MM.1S (cell line): ENCODE measurements around the gene CARMIL1.

Source experiments
- DNase-seq: peaks from one replicate; pipeline ENCODE4 v3.0.0-alpha.2; 2015
- H2AFZ ChIP-seq: fragments of 300-600 bp; sonication (generic); 2 replicates; pipeline ENCODE4 v1.6.0; 2016; ENCODE audit warnings: antibody characterized with exemption, low read length
- H3F3A ChIP-seq: fragments of 300-600 bp; sonication (generic); 2 replicates; pipeline ENCODE4 v1.6.1; 2016; ENCODE audit warnings: mild to moderate bottlenecking, antibody characterized with exemption, low read length, moderate library complexity, mixed read lengths; ENCODE audit not compliant: insufficient read depth
- H3K27ac ChIP-seq: fragments of 300-600 bp; sonication (generic); 2 replicates; pipeline ENCODE4 v1.5.1; 2016; ENCODE audit warnings: mild to moderate bottlenecking, low read length
- H3K27me3 ChIP-seq: fragments of 300-600 bp; sonication (generic); replicated peaks from 2 replicates; pipeline ENCODE4 v1.6.0; 2016; ENCODE audit warnings: low read length; ENCODE audit not compliant: insufficient read depth
- H3K36me3 ChIP-seq: fragments of 300-600 bp; sonication (generic); replicated peaks from 2 replicates; pipeline ENCODE4 v1.6.1; 2016; ENCODE audit warnings: mild to moderate bottlenecking, low read length, mixed read lengths; ENCODE audit not compliant: insufficient read depth
- H3K4me1 ChIP-seq: fragments of 300-600 bp; sonication (generic); 2 replicates; pipeline ENCODE4 v1.6.1; 2016; ENCODE audit warnings: low read length, mixed read lengths
- H3K4me2 ChIP-seq: fragments of 300-600 bp; sonication (generic); 2 replicates; pipeline ENCODE4 v1.6.0; 2016; ENCODE audit warnings: low read depth, low read length
- H3K4me3 ChIP-seq: fragments of 300-600 bp; sonication (generic); 2 replicates; pipeline ENCODE4 v1.5.1; 2016; ENCODE audit warnings: low read length, mixed read lengths
- H3K79me2 ChIP-seq: fragments of 300-600 bp; sonication (generic); 2 replicates; pipeline ENCODE4 v1.6.1; 2016; ENCODE audit warnings: mixed run types, low read length, mixed read lengths
- H3K9ac ChIP-seq: fragments of 300-600 bp; sonication (generic); 2 replicates; pipeline ENCODE4 v1.6.1; 2016; ENCODE audit warnings: low read length, mixed read lengths
- H3K9me2 ChIP-seq: fragments of 300-600 bp; sonication (generic); replicated peaks from 2 replicates; pipeline ENCODE4 v1.6.1; 2016; ENCODE audit warnings: mild to moderate bottlenecking, low read length, mixed read lengths; ENCODE audit not compliant: insufficient read depth
- H3K9me3 ChIP-seq: fragments of 300-600 bp; sonication (generic); replicated peaks from 2 replicates; pipeline ENCODE4 v1.6.1; 2016; ENCODE audit warnings: mild to moderate bottlenecking, low read length, mixed read lengths; ENCODE audit not compliant: insufficient read depth
- H4K20me1 ChIP-seq: fragments of 300-600 bp; sonication (generic); 2 replicates; pipeline ENCODE4 v1.6.1; 2016; ENCODE audit warnings: mild to moderate bottlenecking, low read length, moderate library complexity, mixed read lengths; ENCODE audit not compliant: insufficient read depth
- CTCF ChIP-seq: fragments of 300-600 bp; sonication (generic); IDR thresholded peaks from 2 replicates; pipeline ENCODE4 v1.5.1; 2016; ENCODE audit warnings: antibody characterized with exemption, low read length, mixed read lengths
- EZH2 ChIP-seq: fragments of 300-600 bp; sonication (generic); optimal IDR thresholded peaks from 2 replicates; pipeline ENCODE3; 2017; ENCODE audit warnings: low read depth, mild to moderate bottlenecking, antibody characterized with exemption, low read length, mixed read lengths
- EZH2phosphoT487 ChIP-seq: fragments of 300-600 bp; sonication (generic); IDR thresholded peaks from 2 replicates; pipeline ENCODE4 v1.6.1; 2018; ENCODE audit warnings: antibody characterized with exemption, low read length

The CARMIL1 gene

GRCh38 chr6:25641940-25642666 is 362.9 kb downstream of the CARMIL1 start:
- H3K27ac ChIP-seq = no peak overlapping the region

GRCh38 chr6:25642667-25643328 is 363.6 kb downstream of the CARMIL1 start:
- H2AFZ ChIP-seq = no peak overlapping the region
- H3K27me3 ChIP-seq = no peaks in the 10 kb centered on the region
- H3K27ac ChIP-seq = no peak overlapping the region
- no peaks in the 10 kb centered on the region for H3K9me2 ChIP-seq
- H3K79me2 ChIP-seq = no peaks in the 10 kb centered on the region
- H3K9me3 ChIP-seq = no peaks in the 10 kb centered on the region
- H3K9ac ChIP-seq = no peak overlapping the region
- no peak overlapping the region for H3K4me3 ChIP-seq
- no peaks in the 10 kb centered on the region for H3K36me3 ChIP-seq
- H3K4me1 ChIP-seq = no peaks in the 10 kb centered on the region
- no peaks in the 10 kb centered on the region for H3F3A ChIP-seq
- no peak overlapping the region for H3K4me2 ChIP-seq
- no peak for DNase-seq
- TF ChIP-seq EZH2 (no peak), CTCF (no peak), EZH2phosphoT487 (no peak)
- H4K20me1 ChIP-seq = no peaks in the 10 kb centered on the region

More at GRCh38 chr6:25641940-25642666, 362.9 kb downstream of the CARMIL1 start:
- no peak for DNase-seq
- Histone ChIP-seq H4K20me1 (no peaks in the 10 kb centered on the region), H2AFZ (no peak overlapping the region), H3K27me3 (no peaks in the 10 kb centered on the region), H3K4me2 (no peak overlapping the region), H3K79me2 (no peaks in the 10 kb centered on the region), H3K4me1 (no peaks in the 10 kb centered on the region), H3F3A (no peaks in the 10 kb centered on the region), H3K9me3 (no peaks in the 10 kb centered on the region), H3K4me3 (no peak overlapping the region), H3K9me2 (no peaks in the 10 kb centered on the region), H3K36me3 (no peaks in the 10 kb centered on the region), H3K9ac (no peak overlapping the region)
- TF ChIP-seq EZH2 (no peak), CTCF (no peak), EZH2phosphoT487 (no peak)

- Histone ChIP-seq H3K9ac (no peak overlapping the region), H3K79me2 (no peaks in the 10 kb centered on the region), H3K4me2 (no peak overlapping the region), H3K4me1 (no peaks in the 10 kb centered on the region), H3K9me3 (no peaks in the 10 kb centered on the region), H2AFZ (no peak overlapping the region), H3K27me3 (no peaks in the 10 kb centered on the region), H3K9me2 (no peaks in the 10 kb centered on the region), H3F3A (no peaks in the 10 kb centered on the region), H4K20me1 (no peaks in the 10 kb centered on the region), H3K36me3 (no peaks in the 10 kb centered on the region), H3K4me3 (no peak overlapping the region), H3K27ac (no peak overlapping the region)
- TF ChIP-seq EZH2 (no peak), EZH2phosphoT487 (no peak), CTCF (no peak)
- no peak for DNase-seq
Observed at GRCh38 chr6:25645916-25646315, 366.7 kb downstream of the CARMIL1 start.
